Measurements from ENCODE around the gene KCNH6. TPM values are rescaled to one million over a fixed set of nuclear protein-coding genes. Genes with fewer than 3 reads are reported as not detected.

Gene KCNH6
- total and polyA plus RNA-seq, 9 of the 15 experiments (the other 6 are each of a cell fraction or from before 2014, with no cell fraction given), result not detected

GRCh38 chr17:63492940-63493339 lies 30.2 kb upstream of the KCNH6 start (continued):
- TF ChIP-seq XRCC3 (IDR thresholded peaks at IDR 0.05) (no peak), REST (IDR thresholded peaks at IDR 0.05; ENCODE audit: borderline replicate concordance) (no peak), REST (CRISPR knock-in tag; IDR thresholded peaks at IDR 0.05; ENCODE audit: low read depth) (no peak), FOXK2 (conservative IDR thresholded peaks at IDR 0.05 in 1 of 2, IDR thresholded peaks at IDR 0.05 in 1 of 2; ENCODE audit: low read depth in 2 of 2) (no peak), MEF2A (IDR thresholded peaks at IDR 0.05; ENCODE audit: control insufficient read depth, low read depth, low read length) (no peak), ZNF212 (CRISPR knock-in tag; IDR thresholded peaks at IDR 0.05) (no peak)
- TF ChIP-seq, protein P1, sequence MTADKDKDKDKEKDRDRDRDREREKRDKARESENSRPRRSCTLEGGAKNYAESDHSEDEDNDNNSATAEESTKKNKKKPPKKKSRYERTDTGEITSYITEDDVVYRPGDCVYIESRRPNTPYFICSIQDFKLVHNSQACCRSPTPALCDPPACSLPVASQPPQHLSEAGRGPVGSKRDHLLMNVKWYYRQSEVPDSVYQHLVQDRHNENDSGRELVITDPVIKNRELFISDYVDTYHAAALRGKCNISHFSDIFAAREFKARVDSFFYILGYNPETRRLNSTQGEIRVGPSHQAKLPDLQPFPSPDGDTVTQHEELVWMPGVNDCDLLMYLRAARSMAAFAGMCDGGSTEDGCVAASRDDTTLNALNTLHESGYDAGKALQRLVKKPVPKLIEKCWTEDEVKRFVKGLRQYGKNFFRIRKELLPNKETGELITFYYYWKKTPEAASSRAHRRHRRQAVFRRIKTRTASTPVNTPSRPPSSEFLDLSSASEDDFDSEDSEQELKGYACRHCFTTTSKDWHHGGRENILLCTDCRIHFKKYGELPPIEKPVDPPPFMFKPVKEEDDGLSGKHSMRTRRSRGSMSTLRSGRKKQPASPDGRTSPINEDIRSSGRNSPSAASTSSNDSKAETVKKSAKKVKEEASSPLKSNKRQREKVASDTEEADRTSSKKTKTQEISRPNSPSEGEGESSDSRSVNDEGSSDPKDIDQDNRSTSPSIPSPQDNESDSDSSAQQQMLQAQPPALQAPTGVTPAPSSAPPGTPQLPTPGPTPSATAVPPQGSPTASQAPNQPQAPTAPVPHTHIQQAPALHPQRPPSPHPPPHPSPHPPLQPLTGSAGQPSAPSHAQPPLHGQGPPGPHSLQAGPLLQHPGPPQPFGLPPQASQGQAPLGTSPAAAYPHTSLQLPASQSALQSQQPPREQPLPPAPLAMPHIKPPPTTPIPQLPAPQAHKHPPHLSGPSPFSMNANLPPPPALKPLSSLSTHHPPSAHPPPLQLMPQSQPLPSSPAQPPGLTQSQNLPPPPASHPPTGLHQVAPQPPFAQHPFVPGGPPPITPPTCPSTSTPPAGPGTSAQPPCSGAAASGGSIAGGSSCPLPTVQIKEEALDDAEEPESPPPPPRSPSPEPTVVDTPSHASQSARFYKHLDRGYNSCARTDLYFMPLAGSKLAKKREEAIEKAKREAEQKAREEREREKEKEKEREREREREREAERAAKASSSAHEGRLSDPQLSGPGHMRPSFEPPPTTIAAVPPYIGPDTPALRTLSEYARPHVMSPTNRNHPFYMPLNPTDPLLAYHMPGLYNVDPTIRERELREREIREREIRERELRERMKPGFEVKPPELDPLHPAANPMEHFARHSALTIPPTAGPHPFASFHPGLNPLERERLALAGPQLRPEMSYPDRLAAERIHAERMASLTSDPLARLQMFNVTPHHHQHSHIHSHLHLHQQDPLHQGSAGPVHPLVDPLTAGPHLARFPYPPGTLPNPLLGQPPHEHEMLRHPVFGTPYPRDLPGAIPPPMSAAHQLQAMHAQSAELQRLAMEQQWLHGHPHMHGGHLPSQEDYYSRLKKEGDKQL (CRISPR knock-in tag; IDR thresholded peaks at IDR 0.05; ENCODE audit: borderline replicate concordance), result no peak
- TF ChIP-seq, protein P2, sequence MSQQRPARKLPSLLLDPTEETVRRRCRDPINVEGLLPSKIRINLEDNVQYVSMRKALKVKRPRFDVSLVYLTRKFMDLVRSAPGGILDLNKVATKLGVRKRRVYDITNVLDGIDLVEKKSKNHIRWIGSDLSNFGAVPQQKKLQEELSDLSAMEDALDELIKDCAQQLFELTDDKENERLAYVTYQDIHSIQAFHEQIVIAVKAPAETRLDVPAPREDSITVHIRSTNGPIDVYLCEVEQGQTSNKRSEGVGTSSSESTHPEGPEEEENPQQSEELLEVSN (IDR thresholded peaks at IDR 0.05; ENCODE audit: borderline replicate concordance in 1 of 2, extremely low read depth in 1 of 2, insufficient read depth in 1 of 2, insufficient read length in 1 of 2, low read depth in 1 of 2, low read length in 1 of 2, poor library complexity in 1 of 2, severe bottlenecking in 1 of 2), result no peak
